ENCODE results near the gene MTIF2.
"Not testable (repeated sequence)": the region's sequence is repeated elsewhere in the genome, so short reads cannot be mapped to it uniquely, and the experiment has no call there.

Gene MTIF2

DNA sequence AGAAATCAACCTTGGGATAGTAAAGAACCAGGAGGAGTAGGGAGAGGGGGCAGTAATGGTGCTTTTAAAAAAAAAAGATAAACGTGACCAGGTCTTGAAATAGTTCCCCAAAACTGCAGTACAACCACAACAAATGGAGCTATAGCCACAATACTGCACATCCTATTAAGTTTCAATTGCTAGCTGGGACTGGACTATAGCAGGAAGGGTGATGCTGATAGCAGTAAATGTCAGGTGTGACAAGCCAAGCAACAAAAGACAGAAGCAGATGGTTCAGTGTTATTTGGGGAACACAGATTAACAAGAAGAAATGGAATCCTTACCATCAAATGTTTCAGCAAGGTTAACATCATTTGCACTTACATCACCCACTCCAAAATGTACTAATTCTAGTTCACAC lies 26.4 kb downstream of the MTIF2 start:
- DNase-seq (ENCODE audit: low read depth in 2 of 2), result no peak

DNA sequence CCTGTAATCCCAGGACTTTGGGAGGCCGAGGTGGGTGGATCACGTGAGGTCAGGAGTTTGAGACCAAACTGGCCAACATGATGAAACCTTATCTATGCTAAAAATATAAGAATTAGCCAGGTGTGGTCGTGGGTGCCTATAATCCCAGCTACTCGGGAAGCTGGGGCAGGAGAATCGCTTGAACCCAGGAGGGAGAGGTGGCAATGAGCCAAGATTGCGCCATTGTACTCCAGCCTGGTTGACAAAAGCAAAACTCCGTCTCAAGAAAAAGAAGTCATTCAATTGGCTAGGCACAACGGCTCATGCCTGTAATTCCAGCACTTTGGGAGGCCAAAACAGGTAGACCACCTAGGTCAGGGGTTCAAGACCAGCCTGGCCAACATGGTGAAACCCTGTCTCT lies 27.4 kb downstream of the MTIF2 start:
- not testable (repeated sequence) for DNase-seq (ENCODE audit: low read depth in 2 of 2)

DNA sequence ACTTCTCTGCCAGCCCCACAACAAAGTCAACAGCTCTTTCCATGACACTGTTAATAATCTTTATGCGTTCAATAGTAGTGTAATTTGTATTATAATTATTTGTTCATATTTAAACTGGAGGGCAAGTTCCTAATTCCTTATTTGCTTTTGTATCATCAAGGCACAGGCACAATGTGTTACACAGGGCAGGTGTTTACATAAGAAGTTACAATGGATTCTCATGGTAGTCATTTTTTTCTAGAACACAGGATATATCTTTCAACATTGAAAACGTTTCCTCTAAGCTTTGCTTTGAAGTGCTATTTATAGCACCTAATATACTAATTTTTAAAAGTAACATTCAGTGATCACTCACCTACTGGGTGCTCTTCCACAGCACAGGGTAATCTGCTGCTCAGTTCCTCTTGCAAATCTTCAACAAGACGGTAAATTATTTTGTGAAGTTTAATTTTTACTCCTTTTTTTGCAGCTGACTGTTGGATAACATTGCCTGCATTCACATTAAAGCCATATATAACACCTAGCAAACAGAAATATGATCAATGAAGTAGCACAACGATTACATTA lies 29.3 kb downstream of the MTIF2 start:
- no peak for DNase-seq (ENCODE audit: low read depth in 2 of 2)

DNA sequence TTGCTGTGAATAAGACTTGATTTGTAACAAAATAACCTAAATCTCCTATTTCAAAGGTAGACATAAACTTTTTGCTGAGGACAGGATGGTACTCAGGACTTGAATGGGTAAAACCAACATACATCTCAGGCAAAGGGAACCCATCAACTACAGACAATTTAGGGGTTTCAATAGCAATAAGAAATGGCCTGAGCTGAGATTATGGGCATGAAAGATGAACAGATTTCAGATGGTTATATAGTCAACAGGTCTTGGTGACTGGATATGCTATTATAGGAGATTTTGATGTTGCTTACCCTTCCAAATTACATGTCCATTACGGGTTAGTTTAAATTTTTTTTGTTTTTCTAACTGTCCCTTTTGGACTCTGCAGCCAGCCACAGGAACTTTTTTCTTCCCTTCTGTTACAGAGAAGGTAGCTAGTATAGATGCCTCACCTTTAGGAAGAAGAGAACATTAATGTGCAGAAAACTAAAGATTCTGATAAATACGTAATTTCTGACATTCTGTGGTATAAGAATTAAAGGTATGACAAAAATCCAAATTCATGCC lies 32.0 kb downstream of the MTIF2 start:
- DNase-seq (ENCODE audit: low read depth in 2 of 2), result no peak

DNA sequence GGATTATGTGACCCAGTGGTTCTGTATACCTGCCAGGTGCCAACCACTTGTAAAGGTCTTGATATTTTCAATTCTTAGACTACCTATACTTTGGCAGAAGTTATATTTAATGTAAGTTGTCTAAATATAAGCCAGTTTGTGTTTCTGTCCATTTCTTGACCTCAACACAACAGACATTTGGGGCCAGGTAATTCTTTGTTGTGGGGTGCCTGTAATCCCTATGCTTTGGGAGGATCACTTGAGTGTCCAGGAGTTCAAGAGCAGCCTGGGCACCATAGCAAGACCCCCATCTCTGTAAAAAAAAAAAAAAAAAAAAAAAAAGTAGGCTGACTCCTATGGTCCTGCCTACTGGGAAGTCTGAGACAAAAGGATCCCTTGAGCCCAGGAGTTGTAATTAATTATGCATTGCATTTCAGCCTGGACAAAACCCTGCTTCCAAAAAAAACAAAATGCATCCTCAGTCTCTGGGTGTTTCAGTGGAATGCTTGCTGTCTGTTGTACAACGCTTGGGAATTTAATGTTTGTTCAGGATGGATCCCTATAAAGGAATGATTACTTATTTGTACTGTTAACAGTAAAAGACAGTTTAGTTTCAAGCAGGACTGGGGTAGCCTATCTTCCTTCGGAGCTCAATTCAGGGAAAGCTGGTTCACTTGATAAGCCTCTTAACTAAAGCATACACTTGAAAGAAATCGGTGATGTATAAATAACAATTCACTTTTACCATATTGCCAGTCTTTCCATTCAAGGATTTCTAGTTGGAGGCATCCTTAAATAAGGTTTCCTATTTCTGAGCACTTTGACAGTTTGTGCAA lies 33.1 kb downstream of the MTIF2 start:
- no peak for DNase-seq (ENCODE audit: low read depth in 2 of 2)

DNA sequence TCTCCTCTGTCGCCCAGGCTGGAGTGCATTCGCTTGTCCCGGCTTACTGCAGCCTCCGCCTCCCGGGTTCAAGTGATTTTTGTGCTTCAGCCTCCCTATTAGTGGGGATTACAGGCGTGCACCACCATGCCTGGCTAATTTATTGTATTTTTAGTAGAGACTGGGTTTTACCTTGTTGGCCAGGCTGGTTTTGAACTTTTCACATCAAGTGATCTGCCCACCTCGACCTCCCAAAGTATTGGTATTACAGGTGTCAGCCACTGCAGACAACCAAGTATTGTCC lies 35.4 kb downstream of the MTIF2 start:
- DNase-seq (ENCODE audit: low read depth in 2 of 2), result no peak

DNA sequence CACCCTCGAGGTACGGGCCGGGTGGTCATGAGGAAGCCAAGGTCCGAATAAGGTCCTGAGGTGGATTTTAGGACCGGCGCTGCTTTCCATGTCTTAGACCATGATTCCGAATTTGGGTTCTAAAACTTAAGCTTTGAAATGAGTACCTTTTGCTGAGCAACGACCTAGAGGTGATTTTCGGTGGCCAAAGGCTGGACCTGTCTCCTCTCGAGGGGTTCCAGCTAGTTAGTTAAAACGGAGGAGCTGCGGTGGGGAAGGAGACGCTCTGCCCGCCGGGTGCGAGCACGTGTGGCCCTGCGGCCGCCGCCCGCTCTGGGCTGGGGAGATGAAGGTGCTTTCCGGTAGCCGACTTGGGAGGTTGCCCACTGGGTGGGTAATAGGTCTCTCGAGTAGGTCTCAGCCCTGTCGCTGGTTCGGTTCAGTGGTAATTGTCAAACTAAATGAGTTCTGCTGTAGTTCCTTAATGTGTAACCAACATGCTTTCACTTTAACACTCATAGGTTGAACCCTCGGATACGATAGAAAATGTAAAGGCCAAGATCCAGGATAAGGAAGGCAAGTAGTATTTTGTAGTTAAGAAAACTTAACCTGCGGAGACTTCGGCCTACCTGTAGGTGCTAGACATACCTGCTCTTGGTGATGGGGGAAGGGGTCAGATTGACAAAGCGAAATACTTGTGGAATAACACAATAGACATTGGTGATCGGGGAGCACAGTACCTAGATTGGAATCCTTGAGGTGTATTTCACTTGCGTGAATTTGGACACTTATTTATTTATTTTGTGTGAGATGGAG lies 36.0 kb downstream of the MTIF2 start:
- DNase-seq (ENCODE audit: low read depth in 2 of 2), result no peak

DNA sequence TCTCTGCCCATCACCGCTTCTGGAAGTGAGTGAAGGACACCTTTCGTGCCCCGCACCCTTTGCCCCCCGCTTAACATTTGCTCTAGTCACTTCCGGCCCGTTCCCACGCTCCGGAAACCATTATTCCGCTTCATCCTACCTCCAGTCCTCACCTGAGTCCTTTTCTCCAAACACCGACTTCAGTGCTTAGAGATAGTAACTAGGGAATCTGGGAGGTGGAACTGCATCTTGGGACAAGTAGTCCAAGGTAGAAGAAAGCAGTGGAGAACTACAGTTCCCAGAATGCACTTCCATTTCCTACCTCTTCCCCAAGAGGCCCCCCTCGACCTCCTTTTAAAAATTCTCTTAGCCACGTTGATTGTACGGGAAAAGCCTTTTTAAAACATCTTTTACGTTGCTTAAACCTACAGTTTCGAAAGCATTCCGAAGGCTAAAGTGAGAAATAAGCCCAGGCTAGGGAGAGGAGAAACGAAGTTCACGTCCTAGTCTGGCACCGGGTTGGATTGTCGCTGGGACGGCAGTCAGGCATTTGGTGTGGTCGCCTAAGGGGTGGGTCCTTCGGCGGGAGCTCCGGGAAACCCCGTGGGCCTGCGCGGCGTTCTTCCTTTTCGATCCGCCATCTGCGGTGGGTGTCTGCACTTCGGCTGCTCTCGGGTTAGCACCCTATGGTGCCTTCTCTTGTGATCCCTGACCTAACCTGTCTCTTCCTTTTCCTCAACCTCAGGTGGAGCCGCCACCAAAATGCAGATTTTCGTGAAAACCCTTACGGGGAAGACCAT lies 36.8 kb downstream of the MTIF2 start, which contains the start of the genes CLHC1 and RPS27A:
Gene CLHC1, minus strand, starts transcription at position 210 of the 779 bp plus-strand sequence. CDS start 9,882 bp downstream, outside the sequence.
Gene RPS27A, plus strand, starts transcription at position 605 of the 779 bp plus-strand sequence. Its CDS starts 137 bp downstream, at position 742.
- peak; percentile 85 to 96 for DNase-seq (ENCODE audit: low read depth in 2 of 2)

DNA sequence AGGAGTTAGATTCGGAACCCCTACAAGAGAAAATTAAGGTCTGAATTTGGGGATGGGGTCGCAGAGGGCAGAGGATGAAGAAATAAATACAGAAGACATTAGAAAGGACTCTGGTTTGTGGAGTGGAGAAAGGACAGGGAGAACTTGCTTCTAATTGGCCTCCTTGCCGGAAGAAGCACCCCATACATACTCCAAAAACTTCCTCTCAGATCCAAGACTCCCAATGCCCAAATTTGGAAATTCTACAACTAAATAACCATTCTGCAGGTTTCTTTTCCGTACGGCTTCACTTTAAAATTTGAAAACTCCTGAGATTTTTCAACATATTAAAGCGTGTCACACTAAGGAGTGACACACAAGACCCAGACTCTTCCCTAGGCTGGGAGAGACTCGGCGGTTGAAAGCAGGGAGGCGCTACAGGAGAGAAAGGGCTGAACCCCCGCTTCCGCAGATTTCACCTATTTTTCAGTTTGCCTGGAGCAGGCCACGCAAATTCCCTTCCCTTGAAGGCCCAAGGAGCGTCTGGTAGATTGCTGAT lies 37.4 kb downstream of the MTIF2 start:
- no peak for DNase-seq (ENCODE audit: low read depth in 2 of 2)

DNA sequence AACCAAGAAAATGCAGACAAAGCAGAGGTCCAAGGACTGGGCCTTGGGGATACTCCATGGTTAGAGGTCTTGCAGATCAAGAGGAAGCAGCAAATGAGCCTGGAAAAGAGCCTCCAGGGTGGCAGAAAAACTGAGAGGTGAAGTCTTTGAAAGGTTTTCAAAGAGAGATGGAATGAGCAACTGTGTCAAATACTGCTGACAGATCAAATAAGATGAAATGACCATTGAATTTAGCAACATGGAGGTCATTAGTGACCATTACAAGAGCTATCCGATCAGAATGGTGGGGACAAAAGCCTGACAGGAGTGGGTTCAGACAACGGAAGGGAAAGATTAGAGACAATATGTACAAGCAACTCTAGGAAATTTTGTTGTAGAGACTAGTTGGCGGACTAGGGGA lies 38.5 kb downstream of the MTIF2 start:
- DNase-seq (ENCODE audit: low read depth in 2 of 2), result no peak

DNA sequence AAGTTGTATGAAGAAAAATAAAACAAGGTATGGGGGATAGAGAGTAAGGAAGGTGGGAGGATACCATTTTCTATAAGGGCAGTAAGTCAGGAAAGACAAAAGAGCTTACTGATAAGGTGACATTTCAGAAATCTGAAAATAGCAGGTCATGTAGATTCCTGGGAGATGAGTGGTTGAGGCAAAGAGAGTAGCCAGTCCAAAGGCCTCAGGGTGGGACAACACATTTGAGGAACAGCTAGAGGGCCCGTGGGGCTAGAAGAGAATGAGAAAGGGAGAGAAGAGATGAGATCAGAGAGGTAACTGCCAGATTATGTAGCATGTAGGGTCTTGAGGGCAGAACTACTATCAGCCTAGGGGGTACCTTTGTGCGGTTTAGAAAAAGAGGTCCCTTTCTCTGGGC lies 39.8 kb downstream of the MTIF2 start:
- DNase-seq (ENCODE audit: low read depth in 2 of 2), result no peak

DNA sequence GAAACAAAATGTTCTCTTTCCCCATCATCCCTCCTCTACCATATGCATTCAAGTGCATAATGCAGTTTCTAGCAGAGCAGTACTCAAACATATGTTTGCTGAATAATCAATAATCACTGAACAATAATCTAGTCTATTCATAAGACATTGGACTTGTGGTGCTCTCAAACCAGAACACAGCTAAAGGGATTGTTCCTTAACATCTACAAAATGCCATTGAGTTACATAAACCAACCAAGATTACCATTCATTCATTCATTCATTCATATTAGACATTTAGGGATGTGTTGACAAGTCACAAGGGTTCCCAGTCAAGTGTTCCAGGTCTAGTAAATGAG lies 40.8 kb downstream of the MTIF2 start:
- no peak for DNase-seq (ENCODE audit: low read depth in 2 of 2)

DNA sequence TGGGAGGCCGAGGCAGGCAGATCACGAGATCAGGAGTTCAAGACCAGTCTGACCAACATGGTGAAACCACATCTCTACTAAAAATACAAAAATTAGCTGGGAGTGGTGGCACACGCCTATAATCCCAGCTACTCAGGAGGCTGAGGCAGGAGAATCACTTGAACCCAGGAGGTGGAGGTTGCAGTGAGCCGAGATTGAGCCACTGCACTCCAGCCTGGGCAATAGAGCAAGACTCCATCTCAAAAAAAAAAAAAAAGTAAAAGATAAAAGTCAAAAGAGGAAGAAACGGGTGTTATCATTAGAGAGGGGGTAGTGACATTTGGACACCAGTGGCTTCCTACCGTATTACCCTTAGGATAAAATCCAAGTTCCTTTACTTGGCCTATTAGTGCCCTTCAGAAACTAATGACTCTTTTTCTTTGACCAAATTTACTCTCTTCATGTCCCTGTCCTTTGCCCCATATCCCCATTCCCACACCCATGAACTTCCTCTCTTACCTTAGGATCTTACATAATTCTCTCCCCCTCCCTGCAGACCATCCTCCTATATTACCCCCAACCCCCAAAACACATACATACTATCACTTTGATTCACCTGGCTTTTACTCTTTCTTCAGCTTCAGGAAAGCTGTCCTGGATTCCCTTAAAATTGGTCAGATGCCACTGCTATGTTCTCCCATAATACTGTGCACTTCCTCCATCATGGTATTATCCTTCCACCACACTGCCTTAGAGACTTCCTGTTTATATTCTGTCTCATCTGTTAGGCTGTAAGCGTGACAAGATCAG lies 41.4 kb downstream of the MTIF2 start:
- DNase-seq (ENCODE audit: low read depth in 2 of 2), result not testable (repeated sequence)

DNA sequence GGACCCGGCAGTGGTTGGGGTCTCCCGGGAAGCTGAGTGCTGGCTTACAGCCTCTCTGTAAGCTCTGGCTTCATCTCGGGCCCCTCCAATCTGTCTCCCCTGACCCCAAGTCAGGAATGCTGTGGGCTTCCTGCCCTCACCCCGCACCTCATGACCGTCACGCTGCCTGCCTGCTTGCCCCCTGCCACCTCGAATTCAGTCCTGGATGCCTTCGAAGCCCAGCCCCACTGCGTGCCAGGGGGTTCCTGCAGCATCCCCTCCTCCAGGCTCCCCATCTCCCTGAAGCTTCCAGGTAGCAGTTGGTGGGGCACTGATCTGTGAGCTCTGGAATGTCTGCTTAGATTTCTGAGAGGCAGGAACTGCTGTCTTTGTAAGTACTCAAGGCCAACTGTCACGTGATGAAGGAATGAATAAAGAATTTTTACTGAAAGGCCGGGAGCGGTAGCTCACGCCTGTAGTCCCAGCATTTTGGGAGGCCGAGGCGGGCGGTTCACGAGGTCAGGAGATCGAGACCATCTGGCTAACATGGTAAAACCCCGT lies 43.5 kb downstream of the MTIF2 start:
- DNase-seq (ENCODE audit: low read depth in 2 of 2), result no peak

DNA sequence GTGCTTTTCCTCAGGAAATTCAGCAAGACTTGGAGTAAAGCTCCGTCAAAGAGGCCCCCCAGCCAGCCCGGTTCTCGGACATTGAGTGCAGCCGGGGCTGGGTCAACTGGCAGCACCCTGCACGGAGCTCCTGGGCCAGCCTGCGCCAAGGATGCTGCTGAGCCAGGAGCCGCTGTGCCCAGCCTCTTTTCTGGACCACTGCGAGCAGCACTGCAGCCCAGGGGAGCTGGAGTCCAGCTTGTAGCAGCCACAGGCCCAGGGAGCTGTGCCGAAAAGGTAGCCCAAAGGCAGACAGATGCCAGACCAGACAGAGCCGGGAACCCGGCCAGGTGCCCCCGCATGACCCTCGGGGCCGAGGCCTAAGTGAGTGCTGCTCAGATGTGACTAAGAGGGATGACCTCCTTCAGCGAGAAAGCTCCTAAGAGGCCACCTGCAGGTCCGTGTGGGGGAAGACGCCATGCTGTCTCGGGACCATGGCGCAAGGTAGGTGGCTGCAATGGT lies 44.2 kb downstream of the MTIF2 start:
- no peak for DNase-seq (ENCODE audit: low read depth in 2 of 2)

DNA sequence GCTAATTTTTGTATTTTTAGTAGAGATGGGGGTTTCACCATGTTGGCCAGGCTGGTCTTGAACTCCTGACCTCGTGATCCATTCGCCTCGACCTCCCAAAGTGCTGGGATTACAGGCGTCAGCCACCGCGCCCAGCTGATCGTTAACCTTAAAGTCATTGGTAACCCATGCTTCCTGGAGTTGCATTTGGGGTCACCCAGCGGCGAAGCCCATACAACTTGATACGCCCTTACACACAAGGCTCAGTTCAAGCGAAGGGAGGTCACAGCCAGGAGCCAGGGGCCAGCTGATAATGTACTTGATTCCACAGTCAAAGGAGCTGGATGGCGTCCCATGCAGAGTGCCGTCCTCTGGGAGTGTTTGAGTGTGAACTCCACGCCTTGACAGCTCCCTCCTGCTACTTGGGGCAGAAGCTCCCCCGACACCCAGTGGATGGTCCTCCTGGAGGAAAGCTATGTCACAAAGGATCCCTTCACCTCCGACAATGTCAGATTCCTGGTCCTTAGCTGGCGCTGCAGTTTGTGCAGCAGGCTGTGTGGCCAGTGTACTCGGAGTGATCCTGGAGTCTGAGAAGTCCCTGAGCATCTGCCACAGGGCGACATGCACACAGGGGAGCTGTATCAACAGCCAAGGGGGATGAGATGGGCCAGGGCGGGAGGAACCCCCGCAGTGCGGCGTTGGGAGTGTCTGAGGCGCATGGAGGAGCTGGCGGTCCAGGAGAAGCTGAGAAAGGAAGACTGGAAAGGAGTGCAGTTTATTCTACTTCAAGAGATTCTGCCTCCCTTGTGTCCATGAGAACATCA lies 44.9 kb downstream of the MTIF2 start:
- DNase-seq (ENCODE audit: low read depth in 2 of 2), result no peak

DNA sequence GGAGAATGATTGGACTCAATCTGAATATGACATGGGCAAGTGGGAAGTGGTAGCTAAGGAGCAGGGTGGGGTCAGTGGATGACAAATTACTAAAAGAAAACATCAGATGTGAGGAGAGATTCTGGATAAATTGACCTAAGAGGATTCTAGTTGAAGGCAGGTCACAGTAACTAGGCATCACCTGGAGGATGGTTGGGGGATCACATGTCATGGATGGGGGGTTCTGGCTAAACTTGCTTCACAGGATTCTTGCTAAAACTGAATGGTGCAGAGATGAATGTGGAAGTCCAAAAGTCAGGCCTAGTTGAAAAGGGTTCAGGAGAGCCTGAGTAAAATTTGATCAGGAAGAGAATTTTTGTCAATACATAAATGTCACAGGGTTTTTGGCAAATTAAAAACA lies 55.2 kb downstream of the MTIF2 start:
- no peak for DNase-seq (ENCODE audit: low read depth in 2 of 2)

DNA sequence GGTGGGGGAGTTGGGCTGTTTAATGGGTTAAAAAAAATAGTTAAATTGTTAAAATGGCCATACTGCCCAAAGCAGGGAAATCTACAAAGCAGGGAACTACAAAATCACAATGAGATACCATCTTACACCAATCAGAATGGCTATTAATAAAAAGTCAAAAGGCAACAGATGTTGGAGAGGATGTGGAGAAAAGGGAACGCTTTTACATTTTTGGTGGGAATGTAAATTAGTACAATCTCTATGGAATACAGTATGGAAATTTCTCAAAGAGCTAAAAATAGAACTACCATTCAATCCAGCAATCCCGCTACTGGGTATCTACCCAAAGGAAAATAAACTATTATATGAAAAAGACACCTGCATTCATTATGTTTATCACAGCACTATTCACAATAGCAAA lies 64.1 kb downstream of the MTIF2 start:
- no peak for DNase-seq (ENCODE audit: low read depth in 2 of 2)

DNA sequence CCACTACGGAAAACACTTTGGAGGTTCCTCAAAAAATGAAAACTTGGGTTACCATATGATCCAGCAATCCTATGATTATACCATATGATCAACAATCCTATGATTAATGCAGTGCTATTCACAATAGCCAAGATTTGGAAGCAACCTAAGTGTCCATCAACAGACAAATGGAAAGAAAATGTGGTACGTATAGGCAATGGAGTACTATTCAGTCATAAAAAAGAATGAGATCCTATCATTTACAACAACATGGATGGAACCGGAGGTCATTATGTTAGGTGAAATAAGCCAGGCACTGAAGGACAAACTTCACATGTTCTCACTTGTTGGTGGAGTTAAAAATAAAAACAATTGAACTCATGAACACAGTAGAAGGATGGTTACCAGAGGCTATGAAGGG lies 64.5 kb downstream of the MTIF2 start:
- DNase-seq (ENCODE audit: low read depth in 2 of 2), result no peak
